ENCODE data around the gene PRMT3.
"Not testable (repeated sequence)": the region's sequence is repeated elsewhere in the genome, so short reads cannot be mapped to it uniquely, and the experiment has no call there.

Gene PRMT3

DNA sequence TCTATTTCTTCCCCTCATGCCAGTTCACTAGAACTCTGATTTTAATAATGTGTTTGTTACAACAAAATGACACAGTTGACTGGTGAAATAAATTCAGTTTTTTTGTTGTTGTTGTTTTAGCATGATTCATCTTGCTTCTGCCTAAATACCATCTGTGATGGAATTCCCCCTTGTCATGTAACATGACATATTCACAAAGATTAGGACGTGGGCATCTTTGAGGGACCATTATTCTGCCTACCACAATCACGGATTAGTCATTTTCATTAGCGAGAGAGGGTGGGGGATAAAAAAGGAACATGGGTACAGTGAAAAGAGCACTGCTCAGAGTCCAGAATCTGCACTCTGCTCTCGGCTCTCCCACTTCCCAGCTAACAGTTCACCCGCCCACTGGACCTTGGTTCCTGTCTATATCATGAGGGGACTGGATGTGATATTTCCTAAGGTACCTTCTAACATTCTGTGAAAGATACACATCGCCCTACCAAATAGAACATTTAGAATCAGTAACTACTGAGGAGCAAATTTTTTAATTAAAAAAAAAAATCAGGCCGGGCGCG, 12.7 kb upstream of the PRMT3 start:
- DNase-seq (ENCODE audit: low read depth) = peak; percentile 38

DNA sequence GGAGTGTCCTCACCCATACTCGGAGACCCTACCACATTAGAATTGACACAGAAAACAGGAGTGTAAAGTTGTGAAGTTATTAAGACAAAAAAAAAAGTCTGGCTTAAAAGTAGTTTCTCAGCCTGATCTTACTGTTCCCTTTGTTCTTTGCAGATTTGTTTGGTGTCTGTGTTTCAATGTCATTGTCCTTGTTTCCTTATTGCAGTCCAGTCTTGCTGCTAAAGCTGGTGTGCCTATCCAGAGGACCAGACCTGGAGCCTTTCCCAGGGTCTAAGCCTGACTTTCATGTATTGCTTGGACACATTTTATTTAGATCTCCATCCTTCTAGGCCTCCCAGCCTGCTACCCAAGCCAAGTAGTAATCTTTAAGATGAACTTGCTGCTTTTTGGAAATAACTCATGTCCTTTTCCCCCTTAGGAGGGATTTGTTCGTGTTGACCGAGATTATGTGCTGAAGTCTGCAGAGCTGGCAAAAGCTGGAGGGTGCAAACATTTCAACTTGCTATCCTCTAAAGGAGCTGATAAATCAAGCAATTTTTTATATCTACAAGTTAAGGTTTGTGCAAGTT, 11.3 kb upstream of the PRMT3 start:
- no peak for DNase-seq (ENCODE audit: low read depth)

DNA sequence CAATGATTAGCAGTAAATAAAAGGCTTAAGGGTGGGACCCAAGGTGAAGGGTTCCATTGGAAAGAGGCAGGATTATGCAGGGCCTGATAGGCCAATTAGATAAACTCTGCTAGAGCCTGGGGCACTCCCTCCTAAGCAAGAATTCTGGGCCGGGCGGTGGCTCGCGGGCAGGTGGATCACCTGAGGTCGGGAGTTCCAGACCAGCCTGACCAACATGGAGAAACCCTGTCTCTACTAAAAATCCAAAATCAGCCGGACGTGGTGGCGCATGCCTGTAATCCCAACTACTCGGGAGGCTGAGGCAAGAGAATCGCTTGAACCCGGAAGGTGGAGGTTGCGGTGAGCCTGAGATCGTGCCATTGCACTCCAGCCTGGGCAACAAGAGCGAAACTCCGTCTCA, 1.5 kb upstream of the PRMT3 start:
- not testable (repeated sequence) for DNase-seq (ENCODE audit: low read depth)

DNA sequence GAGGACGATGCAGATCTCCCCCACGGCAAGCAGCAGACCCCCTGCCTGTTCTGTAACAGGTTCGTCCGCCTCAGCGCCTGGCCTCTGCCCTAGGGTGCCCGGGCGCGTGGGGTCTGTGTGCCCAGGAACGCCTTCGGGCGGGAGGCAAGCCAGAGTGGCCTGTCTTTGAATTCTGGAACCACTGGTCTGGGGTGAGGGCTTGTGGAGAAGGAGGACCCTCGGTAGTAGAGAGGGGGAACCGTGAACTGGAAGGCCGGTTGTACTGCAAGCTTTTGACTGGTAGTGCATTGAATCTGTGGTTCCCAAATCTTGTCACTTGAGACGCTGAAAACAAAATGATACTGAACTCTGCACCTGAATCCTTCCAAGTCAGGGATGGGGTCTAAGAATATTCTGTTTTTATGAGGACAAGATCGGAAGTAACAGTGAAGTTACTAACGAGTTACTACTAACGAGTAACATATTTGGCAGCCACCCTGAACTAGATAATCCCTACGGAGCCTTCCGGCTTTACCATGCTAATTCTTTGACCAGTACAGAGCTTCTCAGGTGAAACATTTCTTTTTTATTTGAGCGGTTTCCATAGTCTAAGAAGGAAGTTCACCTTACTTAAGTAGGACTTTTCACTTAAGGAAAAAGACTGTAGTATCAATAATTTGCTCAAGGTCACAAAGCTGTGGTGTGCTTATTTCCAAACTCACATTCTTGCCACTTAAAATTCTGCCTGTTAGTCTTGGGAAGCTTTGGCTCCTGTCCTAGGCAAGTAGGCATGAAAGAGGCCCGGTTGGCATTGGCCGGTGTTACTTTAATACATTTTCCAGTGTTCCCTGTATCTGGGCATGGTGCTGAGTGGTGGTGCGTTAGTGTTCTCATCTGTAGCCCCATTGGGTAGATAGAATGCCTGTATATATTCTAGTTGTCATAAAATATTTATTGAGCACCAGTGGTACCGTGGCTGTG, 860 bp downstream of the PRMT3 start:
- peak; percentile 12 for DNase-seq (ENCODE audit: low read depth)

DNA sequence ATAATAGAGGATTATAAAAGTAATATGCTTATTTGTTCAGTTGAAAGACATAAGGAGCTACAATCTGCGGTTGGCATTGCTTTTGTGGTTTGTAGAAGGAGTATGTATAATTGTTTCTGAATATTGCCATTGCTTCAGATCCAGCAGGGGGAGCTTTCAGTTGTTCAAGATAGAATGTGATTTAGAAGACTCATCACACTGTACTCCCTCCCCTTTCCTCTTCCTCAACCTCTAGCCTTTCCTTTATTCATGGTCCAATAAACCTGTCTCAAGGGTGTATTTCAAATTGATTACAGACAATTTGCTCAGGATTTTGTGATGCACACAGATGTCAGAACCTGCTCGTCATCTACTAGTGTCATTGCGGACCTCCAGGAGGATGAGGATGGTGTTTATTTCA, 9.8 kb downstream of the PRMT3 start:
- peak; percentile 66 for DNase-seq (ENCODE audit: low read depth)

DNA sequence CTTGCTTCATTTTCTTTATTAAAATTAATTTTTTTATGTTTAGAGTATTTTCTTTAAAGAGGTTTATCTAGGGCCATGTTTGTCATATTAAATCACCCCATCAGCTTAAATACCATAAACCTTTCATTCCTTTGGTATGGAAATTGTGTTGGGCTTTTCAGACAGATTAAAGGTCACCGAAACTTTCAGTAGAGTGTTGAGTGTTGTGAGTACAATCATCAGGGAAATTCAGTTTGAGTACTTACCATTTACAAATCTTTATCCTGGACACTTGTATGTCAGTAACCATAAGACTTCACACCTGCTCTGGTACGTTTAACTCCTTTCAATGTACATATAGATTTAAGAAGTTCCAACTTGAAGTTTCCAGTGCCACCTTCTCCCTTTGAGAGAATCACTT, 12.0 kb downstream of the PRMT3 start:
- DNase-seq (ENCODE audit: low read depth) = no peak

DNA sequence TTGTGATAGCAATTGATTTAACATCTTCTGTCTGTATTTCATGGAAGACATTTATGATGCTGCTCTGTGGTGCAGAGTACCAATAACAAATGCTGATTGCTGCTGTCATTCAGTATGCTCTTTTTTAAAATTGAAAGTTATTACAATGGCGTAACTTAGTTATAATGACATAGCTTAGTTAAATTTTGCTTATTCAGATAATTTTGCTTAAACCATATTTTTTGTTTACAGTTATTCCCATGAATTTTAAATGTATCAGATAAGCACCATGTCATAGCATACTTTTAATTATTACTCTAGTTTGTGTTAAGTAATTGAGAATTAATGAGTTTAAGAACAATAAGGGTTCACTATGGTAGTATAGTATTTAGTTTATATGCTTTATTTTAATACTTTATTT, 15.5 kb downstream of the PRMT3 start:
- DNase-seq (ENCODE audit: low read depth) = no peak

DNA sequence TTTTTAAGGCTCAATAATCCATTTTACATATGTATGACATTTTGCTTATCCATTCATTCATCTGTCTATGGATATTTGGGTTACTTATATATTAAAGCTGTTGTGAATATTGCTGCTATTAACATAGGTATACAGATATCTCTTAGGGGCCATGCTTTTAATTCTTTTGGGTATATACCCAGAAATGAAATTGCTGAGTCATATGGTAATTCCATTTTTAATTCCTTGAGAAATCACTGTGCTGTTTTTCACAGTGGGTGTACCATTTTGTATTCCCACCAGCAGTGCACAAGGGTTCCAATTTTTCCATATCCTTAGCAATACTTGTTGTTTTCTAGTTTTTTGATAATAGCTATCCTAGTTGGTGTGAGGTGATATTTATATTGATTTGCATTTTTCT, 19.0 kb downstream of the PRMT3 start:
- no peak for DNase-seq (ENCODE audit: low read depth)

DNA sequence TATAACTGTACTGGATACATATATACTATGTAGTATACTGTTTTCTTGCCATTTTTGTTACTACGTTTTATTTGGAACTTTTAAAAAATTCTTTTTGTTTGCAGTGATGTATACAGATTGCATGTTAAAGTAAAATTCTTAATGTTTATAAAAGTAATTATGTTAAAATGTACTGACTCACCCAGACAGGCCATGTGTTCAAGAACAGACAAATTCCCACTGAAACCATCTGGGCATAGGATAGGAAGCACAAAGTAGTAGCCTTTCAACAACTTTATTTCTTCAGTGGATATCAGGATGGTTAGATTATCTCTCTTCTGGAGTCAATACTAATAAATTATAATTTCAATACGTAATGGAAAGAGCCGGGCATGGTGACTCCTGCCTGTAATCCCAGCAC, 19.8 kb downstream of the PRMT3 start:
- peak; percentile 18 for DNase-seq (ENCODE audit: low read depth)

DNA sequence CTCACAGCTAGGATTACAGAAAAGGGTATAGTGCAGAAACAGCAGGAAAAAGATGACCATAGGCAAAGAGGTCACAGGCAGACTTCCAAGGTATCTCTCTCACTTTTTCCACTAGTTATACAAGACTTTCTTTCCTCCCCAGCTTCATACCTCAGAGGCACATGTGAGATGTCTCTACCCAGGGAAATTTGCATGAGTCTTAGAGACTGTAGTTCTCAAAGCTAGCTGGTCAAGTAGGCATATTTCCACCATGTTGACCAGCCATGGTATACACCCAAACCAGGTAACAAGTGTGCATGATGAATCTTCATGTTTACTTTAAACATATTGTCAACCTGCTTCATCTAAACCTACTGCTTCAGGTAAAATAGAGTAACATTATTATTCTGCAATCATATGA, 27.9 kb downstream of the PRMT3 start:
- no peak for DNase-seq (ENCODE audit: low read depth)

DNA sequence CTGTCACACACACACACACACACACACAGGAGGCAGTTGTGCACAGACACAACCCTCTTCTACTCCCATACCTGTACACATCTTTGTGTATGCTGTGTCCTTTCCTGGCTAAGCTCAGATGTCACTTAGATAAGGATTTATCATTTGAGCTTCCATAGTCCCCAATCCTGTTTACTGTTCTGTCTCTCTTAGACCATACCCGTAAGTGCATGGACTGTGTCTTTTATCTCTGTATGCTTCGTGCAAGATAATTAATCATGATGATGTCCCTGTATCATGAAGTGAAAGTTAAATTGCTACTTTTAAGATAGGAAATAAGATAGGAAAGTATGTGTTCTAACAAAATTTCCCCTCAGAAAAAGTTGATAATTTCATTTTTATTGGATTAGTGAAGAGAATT, 30.3 kb downstream of the PRMT3 start:
- no peak for DNase-seq (ENCODE audit: low read depth)

DNA sequence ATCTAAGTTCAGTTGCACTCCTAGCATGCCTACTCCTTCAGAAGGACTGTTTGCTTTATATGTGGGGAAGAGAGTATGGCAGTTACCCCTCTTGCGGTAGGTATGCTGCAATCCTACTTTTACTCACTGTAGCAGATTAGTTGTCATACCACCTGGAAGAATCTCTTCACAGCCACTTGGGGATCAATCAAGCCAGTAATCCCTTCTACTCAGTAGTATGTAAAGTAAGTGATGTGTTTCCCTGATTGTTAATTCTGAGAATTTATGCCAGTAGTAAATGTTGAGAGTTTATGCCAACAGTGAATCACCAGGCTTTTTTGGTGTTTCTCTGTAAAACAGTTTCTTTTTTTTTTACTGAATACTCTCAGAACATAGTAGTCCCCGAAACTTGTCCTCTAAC, 34.4 kb downstream of the PRMT3 start:
- no peak for DNase-seq (ENCODE audit: low read depth)

DNA sequence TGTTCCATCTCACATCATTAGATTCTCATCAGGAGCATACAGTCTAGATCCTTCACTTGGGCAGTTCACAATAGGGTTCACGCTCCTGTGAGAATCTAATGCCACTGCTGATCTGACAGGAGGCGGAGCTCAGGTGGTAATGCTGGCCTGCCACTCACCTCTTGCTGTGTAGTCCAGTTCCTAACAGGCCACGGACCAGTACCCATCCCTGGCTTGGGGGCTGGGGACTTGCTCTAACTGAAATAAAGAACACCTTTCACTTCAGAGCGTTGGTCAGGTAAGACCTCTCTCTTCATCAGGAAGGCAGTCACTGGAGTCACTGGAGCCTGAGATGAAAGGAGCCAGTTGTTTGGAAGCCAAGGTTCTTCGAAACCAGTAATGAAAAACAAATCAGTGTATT, 41.7 kb downstream of the PRMT3 start:
- DNase-seq (ENCODE audit: low read depth) = no peak

DNA sequence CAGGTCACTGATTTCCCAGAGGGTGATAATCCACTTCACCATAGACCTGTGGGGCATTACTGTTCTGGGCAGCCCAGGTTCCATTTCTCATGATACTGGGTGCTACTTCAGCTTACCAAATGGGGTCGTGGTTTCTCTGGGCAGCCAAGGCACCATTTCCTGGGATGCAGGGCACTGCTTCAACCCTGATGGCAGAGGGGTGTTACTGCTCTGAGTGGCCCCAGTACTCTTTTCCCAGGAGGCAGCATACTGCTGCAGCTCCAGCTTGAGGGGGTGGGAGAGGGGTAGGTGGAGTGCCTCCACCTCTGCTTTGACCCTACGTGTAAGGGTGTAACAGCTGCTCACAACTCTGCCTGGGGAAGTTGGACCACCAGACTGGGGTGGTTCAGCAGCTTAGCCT, 51.1 kb downstream of the PRMT3 start:
- no peak for DNase-seq (ENCODE audit: low read depth)

DNA sequence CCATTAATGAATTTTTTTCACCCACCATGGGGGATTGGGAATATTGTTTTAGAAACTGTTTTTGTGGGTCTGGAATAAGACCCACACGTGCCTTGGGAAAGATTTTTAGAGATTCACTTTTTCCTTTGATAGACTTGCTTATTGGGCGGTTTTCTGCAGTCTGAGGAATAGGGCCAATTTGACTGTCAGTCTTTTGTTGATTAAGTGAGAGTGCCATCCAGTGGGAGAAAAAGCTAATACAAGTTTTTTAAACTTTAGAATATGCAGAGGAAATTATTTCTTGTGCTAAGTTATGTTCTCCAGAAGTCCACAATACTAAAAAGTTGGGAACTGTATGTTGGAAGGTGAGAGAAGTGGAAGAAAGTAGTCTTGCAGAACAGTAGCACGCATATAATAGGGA, 56.1 kb downstream of the PRMT3 start:
- DNase-seq (ENCODE audit: low read depth) = peak; percentile 46

DNA sequence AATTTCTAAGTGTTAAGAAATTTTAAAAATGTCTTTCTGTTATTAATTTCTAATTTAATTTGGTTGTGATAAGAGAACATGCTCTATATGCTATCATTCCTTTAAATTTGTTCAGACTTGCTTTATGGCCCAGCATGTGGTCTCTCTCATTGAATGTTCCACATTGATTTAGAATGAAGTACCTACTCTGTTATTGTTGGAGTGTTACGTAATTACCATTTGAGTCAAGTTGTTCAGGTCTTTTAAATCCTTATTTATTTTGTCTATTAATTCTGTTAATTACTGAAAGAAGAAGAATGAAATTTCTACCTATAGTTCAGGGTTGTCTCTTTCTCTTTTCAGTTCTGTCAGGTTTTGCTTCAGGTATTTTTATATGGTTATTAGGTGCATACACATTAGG, 57.0 kb downstream of the PRMT3 start:
- no peak for DNase-seq (ENCODE audit: low read depth)

DNA sequence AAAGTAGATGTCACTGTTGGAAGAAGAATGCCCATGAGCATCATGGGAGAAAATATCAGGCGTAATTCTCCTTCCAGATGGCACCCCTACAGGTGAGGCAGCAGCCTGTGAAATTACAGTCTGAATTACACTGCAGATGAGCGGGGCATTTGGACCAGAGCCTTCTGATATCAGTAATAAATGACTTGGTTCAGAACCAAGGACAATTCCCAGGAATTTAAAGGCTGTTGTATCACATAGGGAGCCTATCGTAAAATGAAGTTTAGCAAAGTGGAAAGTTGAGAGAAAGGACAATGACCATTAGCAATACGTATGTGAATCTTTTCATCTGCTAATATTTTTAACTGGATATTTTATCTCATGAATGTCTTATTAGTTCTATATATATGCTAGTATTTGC, 61.3 kb downstream of the PRMT3 start:
- no peak for DNase-seq (ENCODE audit: low read depth)

DNA sequence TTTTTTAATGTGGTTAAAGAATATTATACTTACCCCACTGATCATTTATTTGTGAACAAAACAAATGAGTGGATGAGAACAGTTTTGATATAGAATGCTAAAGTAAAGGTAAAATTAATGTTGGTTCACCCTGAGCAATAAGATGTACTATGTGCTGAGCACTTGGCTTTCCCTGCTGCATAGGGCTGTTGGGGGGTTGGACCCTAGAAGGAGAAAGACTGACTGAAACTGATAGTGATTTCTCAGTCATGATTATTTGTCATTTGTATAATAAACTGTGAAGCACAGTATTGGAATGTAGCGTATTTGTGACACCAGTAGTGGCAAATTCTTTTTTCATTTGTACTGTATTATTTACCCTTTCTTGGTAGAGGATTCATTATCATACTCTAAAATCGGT, 63.3 kb downstream of the PRMT3 start:
- DNase-seq (ENCODE audit: low read depth) = no peak

DNA sequence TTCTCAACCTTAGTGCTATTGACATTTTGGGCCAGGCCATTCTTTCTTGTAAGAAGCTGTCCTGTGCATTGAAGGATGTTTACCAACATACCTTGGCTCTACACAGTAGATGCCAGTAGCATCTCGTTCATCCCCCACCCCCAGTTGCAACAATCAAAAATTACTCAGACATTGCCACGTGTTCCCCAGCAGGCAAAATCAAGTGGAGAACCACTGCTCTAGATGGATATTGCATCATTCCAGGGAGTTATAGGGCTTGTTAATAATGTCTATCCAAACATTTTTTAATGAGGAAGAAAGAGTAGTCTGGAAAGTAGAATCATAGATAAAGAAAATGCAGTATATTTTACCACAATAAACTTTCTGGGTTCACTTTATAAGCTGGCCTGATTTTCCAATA, 64.1 kb downstream of the PRMT3 start:
- DNase-seq (ENCODE audit: low read depth) = peak; percentile 47

DNA sequence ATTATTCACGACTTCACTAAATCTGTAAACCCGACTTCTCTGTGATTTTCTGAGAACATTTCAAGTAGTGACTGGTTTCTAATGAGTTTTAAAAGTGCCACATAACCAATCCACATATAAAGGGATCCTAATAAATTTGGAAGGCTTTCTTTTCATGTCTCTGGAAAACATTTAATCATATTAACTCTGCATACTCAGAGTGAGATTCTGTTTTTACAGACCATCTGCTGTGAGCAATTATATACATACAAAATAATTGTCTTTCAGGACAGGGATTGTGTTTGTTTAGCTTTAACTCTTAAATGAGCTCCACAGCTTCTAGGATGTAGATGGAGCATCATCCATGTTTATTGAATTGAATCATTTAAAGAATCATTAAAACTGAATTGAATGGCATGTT, 65.1 kb downstream of the PRMT3 start:
- DNase-seq (ENCODE audit: low read depth) = no peak

DNA sequence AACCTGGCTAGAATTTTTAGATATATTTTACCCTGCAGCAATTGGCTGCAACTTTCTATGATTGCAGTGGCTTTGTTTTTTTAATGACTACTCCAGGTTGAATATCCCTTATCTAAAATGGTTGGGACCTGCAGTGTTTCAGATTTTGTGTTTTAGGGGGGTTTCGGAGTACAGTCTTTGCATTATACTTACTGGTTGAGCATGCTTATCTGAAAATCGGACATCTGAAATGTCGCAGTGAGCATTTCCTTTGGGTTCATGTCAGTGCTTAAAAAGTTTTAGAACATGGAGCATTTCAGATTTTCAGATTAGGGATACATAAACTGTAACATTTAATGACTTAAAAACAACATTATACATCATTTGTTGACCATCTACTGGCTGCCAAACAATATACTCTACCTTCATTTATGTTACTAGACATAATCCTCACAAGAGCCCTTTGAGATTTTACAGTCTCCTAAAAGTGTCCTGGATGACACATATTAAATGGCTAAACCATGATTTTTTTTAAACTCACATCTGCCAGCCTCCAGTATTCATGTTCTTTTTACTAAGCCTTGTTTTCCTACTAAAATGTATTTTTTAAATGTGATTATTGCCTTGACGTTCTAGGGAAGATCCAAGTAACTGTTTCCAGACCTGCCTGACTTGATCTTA, 66.3 kb downstream of the PRMT3 start:
- no peak for DNase-seq (ENCODE audit: low read depth)

DNA sequence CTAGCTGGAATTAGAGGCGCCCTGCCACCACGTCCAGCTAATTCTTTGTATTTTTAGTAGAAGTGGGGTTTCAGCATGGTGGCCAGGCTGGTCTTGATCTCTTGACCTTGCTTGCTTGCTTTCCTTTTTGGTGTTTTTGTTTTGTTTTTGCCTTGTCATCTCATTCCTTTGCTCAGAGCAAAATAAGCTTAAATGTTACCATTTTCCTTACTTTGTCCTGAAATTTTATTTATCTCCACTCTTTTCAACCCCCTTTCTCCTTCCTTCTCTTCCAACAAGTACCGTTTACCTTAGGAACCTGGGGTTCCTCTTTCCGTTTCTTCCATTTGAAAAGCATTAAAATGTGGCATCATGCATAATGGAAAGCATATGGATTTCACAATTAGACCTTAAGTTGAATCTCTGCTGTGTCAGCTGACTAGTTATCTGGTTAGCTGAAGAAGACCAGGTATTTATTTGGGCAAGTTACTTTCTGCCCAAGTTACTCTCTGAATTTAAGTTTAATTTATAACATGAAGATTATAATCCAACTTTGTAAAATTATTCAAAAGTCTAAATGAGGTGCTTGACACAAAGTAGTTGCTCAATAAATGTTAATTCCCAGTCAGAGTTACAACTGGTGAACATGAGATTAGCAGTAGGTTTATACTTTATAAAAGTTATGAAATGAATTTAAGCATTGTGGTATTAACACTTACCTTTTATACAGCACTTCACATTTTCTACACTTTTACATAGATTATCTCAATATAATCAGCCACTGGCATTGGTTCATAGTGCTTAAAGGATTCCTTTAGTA, 69.7 kb downstream of the PRMT3 start:
- no peak for DNase-seq (ENCODE audit: low read depth)
